HL-60 (cell line): ENCODE measurements around the gene SLC25A27.

Experiments used
- DNase-seq, 2 experiments: peaks; one replicate each; pipeline ENCODE4 v3.0.0-alpha.2; 2010 to 2020; ENCODE audit warnings: low read depth in 1 of 2, low spot score in 1 of 2
- H3K27ac ChIP-seq: fragments of 250-450 bp; sonication (Bioruptor Pico); replicated peaks from 2 replicates; pipeline ENCODE4 v1.5.1; 2020; ENCODE audit warnings: mild to moderate bottlenecking, moderate library complexity
- H3K27me3 ChIP-seq: fragments of 250-450 bp; sonication (Bioruptor Pico); 2 replicates; pipeline ENCODE4 v1.5.1; 2021; ENCODE audit warnings: mild to moderate bottlenecking, moderate library complexity; ENCODE audit not compliant: insufficient read depth, poor library complexity, severe bottlenecking
- H3K4me3 ChIP-seq: replicated peaks from 2 replicates; pipeline ENCODE4 v1.5.1; 2011; ENCODE audit warnings: mild to moderate bottlenecking, control low read depth, low read length; ENCODE audit not compliant: insufficient read depth
- CTCF ChIP-seq: IDR thresholded peaks from one replicate; pipeline ENCODE4 v1.5.1; 2011; ENCODE audit warnings: low read length, control low read depth, inconsistent platforms; ENCODE audit not compliant: insufficient read depth
- GABPA ChIP-seq: IDR thresholded peaks from 2 replicates; pipeline ENCODE4 v1.6.1; 2012; ENCODE audit warnings: low read depth
- POLR2AphosphoS5 ChIP-seq: IDR thresholded peaks from 2 replicates; pipeline ENCODE4 v1.6.1; 2012; ENCODE audit warnings: low read depth
- REST ChIP-seq: IDR thresholded peaks from 2 replicates; pipeline ENCODE4 v1.6.1; 2012; ENCODE audit warnings: low read depth; ENCODE audit not compliant: insufficient replicate concordance
- SPI1 ChIP-seq: IDR thresholded peaks from 2 replicates; pipeline ENCODE4 v1.6.1; 2012; ENCODE audit warnings: low read depth, mild to moderate bottlenecking, borderline replicate concordance

The SLC25A27 gene

GRCh38 chr6:46661483-46661882 is 8.7 kb downstream of the SLC25A27 start:
- TF ChIP-seq REST (no peak), GABPA (no peak), POLR2AphosphoS5 (no peak), SPI1 (no peak), CTCF (no peak)
- peaks cover 9% of the 10 kb centered on the region for H3K27me3 ChIP-seq
- DNase-seq = no peak
- H3K4me3 ChIP-seq = no peak overlapping the region
- H3K27ac ChIP-seq = no peak overlapping the region

GRCh38 chr6:46667377-46667776 is 14.6 kb downstream of the SLC25A27 start:
- H3K4me3 ChIP-seq = no peak overlapping the region
- no peak for DNase-seq
- H3K27me3 ChIP-seq = peaks cover 4% of the 10 kb centered on the region
- H3K27ac ChIP-seq = no peak overlapping the region
- TF ChIP-seq GABPA (no peak), CTCF (no peak), REST (no peak), POLR2AphosphoS5 (no peak), SPI1 (no peak)

GRCh38 chr6:46674410-46674809 is 21.6 kb downstream of the SLC25A27 start:
- DNase-seq = no peak
- Histone ChIP-seq H3K27me3 (peaks cover 6% of the 10 kb centered on the region), H3K4me3 (no peak overlapping the region), H3K27ac (no peak overlapping the region)
- no peak for TF ChIP-seq SPI1
- TF ChIP-seq REST = no peak
- no peak for TF ChIP-seq POLR2AphosphoS5
- TF ChIP-seq CTCF = no peak
- TF ChIP-seq GABPA = no peak
